ENCODE data around the gene CFAP99.

CFAP99 gene

GRCh38 chr4:2503809-2504208, 85.1 kb downstream of the CFAP99 start:
- DNase-seq (ENCODE audit: low read depth), result no peak

- no peak for DNase-seq (ENCODE audit: low read depth)
Observed at GRCh38 chr4:2507259-2507658, 88.5 kb downstream of the CFAP99 start.

- no peak for DNase-seq (ENCODE audit: low read depth)
Observed at GRCh38 chr4:2507855-2508254, 89.1 kb downstream of the CFAP99 start.

GRCh38 chr4:2510351-2511259, 91.8 kb downstream of the CFAP99 start:
- DNase-seq (ENCODE audit: low read depth), result no peak

- no peak for DNase-seq (ENCODE audit: low read depth)
Observed at GRCh38 chr4:2511645-2512131, 92.9 kb downstream of the CFAP99 start.
